Measurements from ENCODE around the gene ASPRV1. TPM values are rescaled to one million over a fixed set of nuclear protein-coding genes. Genes with fewer than 3 reads are reported as not detected.

Gene ASPRV1
- total RNA-seq, 1 donor from 2014 or later: 1.1 TPM

Other genes starting within 250 kb of the ASPRV1 start
- gene ANXA4, start 219.5 kb downstream of the ASPRV1 start, total RNA-seq: 2,875 TPM
- gene GMCL1, start 132.0 kb downstream of the ASPRV1 start, total RNA-seq: 29.0 TPM
- 43.4 TPM for gene SNRNP27, start 67.7 kb downstream of the ASPRV1 start, total RNA-seq
- 13.7 TPM for gene MXD1, start 46.5 kb downstream of the ASPRV1 start, total RNA-seq
- gene PCBP1, start 125.8 kb upstream of the ASPRV1 start, total RNA-seq: 358 TPM
- gene C2orf42, start 229.4 kb upstream of the ASPRV1 start, total RNA-seq: 22.6 TPM